Muscle layer of duodenum (tissue), 2 donors: ENCODE data around the gene EPS8.

Experiments used
- H3K27ac ChIP-seq: one replicate; pipeline ENCODE4 v1.7.0; 2013; ENCODE audit warnings: mild to moderate bottlenecking, low read length
- H3K27me3 ChIP-seq: one replicate; pipeline ENCODE4 v1.7.0; 2013; ENCODE audit warnings: low read depth, mild to moderate bottlenecking, control low read depth, low read length
- H3K36me3 ChIP-seq, 2 donors: one replicate each; pipeline ENCODE4 v1.7.0; 2013; ENCODE audit warnings: low read length in 2 of 2, control low read depth in 1 of 2, mild to moderate bottlenecking in 1 of 2; ENCODE audit not compliant: insufficient read depth in 2 of 2, control insufficient read depth in 1 of 2
- H3K4me1 ChIP-seq, 2 donors: one replicate each; pipeline ENCODE4 v1.7.0; 2013; ENCODE audit warnings: low read length in 2 of 2, mild to moderate bottlenecking in 2 of 2, control low read depth in 1 of 2, moderate library complexity in 1 of 2; ENCODE audit not compliant: insufficient read depth in 2 of 2, control insufficient read depth in 1 of 2
- H3K4me3 ChIP-seq, 2 donors: one replicate each; pipeline ENCODE4 v1.7.0; 2013; ENCODE audit warnings: low read length in 2 of 2, low read depth in 1 of 2, mild to moderate bottlenecking in 1 of 2
- H3K9me3 ChIP-seq, 2 donors: one replicate each; pipeline ENCODE4 v1.7.0; 2013; ENCODE audit warnings: low read length in 2 of 2, control low read depth in 1 of 2, mild to moderate bottlenecking in 1 of 2; ENCODE audit not compliant: control insufficient read depth in 1 of 2
- donor health status: healthy.

EPS8 gene

GRCh38 chr12:15796493-15797141 lies 7.4 kb upstream of the EPS8 start:
- H3K9me3 ChIP-seq, result no peaks in the 10 kb centered on the region
- H3K36me3 ChIP-seq, result no peaks in the 10 kb centered on the region
- no peak overlapping the region for H3K27ac ChIP-seq
- no peaks in the 10 kb centered on the region for H3K4me1 ChIP-seq
- H3K4me3 ChIP-seq, result no peak overlapping the region
- no peaks in the 10 kb centered on the region for H3K27me3 ChIP-seq

GRCh38 chr12:15794836-15795235 lies 5.6 kb upstream of the EPS8 start:
- no peak overlapping the region for H3K27ac ChIP-seq
- no peaks in the 10 kb centered on the region for H3K27me3 ChIP-seq
- H3K4me3 ChIP-seq, result no peak overlapping the region

GRCh38 chr12:15794196-15794595 lies 5.0 kb upstream of the EPS8 start:
- Histone ChIP-seq H3K4me3 (no peak overlapping the region), H3K9me3 (no peaks in the 10 kb centered on the region), H3K27me3 (no peaks in the 10 kb centered on the region), H3K4me1 (no peaks in the 10 kb centered on the region), H3K36me3 (no peaks in the 10 kb centered on the region), H3K27ac (no peak overlapping the region)

More at GRCh38 chr12:15794836-15795235, 5.6 kb upstream of the EPS8 start:
- Histone ChIP-seq H3K4me1 (no peaks in the 10 kb centered on the region), H3K36me3 (no peaks in the 10 kb centered on the region), H3K9me3 (no peaks in the 10 kb centered on the region)

GRCh38 chr12:15788233-15789219 lies 662 bp downstream of the EPS8 start:
- Histone ChIP-seq H3K27ac (peak overlapping the region; percentile 88), H3K27me3 (no peaks in the 10 kb centered on the region), H3K4me3 (peak overlapping the region; percentile 92 to 96), H3K36me3 (peaks cover 0 to 5% of the 10 kb centered on the region in 2 donors), H3K4me1 (peaks cover 0 to 6% of the 10 kb centered on the region in 2 donors), H3K9me3 (no peaks in the 10 kb centered on the region)

- Histone ChIP-seq H3K4me1 (peaks cover 0 to 6% of the 10 kb centered on the region in 2 donors), H3K27ac (peak overlapping the region; percentile 88), H3K4me3 (peak overlapping the region; percentile 92 to 96), H3K27me3 (no peaks in the 10 kb centered on the region), H3K36me3 (peaks cover 0 to 5% of the 10 kb centered on the region in 2 donors), H3K9me3 (no peaks in the 10 kb centered on the region)
Measured at GRCh38 chr12:15787778-15788177, 1.4 kb downstream of the EPS8 start.

GRCh38 chr12:15786772-15787171 lies 2.4 kb downstream of the EPS8 start:
- peak overlapping the region; percentile 88 for H3K27ac ChIP-seq

GRCh38 chr12:15783288-15783687 lies 5.9 kb downstream of the EPS8 start:
- Histone ChIP-seq H3K9me3 (no peaks in the 10 kb centered on the region), H3K27ac (no peak overlapping the region), H3K27me3 (no peaks in the 10 kb centered on the region), H3K4me1 (peaks cover 0 to 7% of the 10 kb centered on the region in 2 donors), H3K36me3 (peaks cover 0 to 8% of the 10 kb centered on the region in 2 donors), H3K4me3 (no peak overlapping the region)

More at GRCh38 chr12:15786772-15787171, 2.4 kb downstream of the EPS8 start:
- Histone ChIP-seq H3K27me3 (no peaks in the 10 kb centered on the region), H3K4me1 (peaks cover 0 to 6% of the 10 kb centered on the region in 2 donors), H3K9me3 (no peaks in the 10 kb centered on the region), H3K36me3 (peaks cover 0 to 5% of the 10 kb centered on the region in 2 donors), H3K4me3 (peak overlapping the region; percentile 92 to 96)

GRCh38 chr12:15782667-15783066 lies 6.5 kb downstream of the EPS8 start:
- peaks cover 0 to 8% of the 10 kb centered on the region in 2 donors for H3K36me3 ChIP-seq
- no peak overlapping the region for H3K4me3 ChIP-seq
- no peak overlapping the region for H3K27ac ChIP-seq
- H3K4me1 ChIP-seq, result peaks cover 0 to 6% of the 10 kb centered on the region in 2 donors
- no peaks in the 10 kb centered on the region for H3K9me3 ChIP-seq
- H3K27me3 ChIP-seq, result no peaks in the 10 kb centered on the region

GRCh38 chr12:15779925-15780324 lies 9.3 kb downstream of the EPS8 start:
- Histone ChIP-seq H3K36me3 (peaks cover 0 to 8% of the 10 kb centered on the region in 2 donors), H3K4me3 (no peak overlapping the region), H3K9me3 (no peaks in the 10 kb centered on the region), H3K4me1 (peaks cover 0 to 6% of the 10 kb centered on the region in 2 donors), H3K27me3 (no peaks in the 10 kb centered on the region), H3K27ac (no peak overlapping the region)

- H3K27ac ChIP-seq, result no peak overlapping the region
- peaks cover 0 to 6% of the 10 kb centered on the region in 2 donors for H3K4me1 ChIP-seq
- no peaks in the 10 kb centered on the region for H3K27me3 ChIP-seq
- no peaks in the 10 kb centered on the region for H3K9me3 ChIP-seq
- H3K36me3 ChIP-seq, result peaks cover 0 to 8% of the 10 kb centered on the region in 2 donors
- H3K4me3 ChIP-seq, result no peak overlapping the region
Measured at GRCh38 chr12:15778126-15778525, 11.1 kb downstream of the EPS8 start.

- H3K4me3 ChIP-seq, result no peak overlapping the region
- H3K36me3 ChIP-seq, result peaks cover 0 to 8% of the 10 kb centered on the region in 2 donors
- no peak overlapping the region for H3K27ac ChIP-seq
- H3K4me1 ChIP-seq, result peaks cover 0 to 6% of the 10 kb centered on the region in 2 donors
- no peaks in the 10 kb centered on the region for H3K27me3 ChIP-seq
- no peaks in the 10 kb centered on the region for H3K9me3 ChIP-seq
Measured at GRCh38 chr12:15777355-15778012, 11.7 kb downstream of the EPS8 start.
